HG02870 (cell line): ENCODE results near the gene AK4.

Experiments
- ATAC-seq: cut with Tn5 transposase; IDR thresholded peaks from one replicate; pipeline ENCODE4 v1.9.1; 2021; ENCODE audit warnings: mild to moderate bottlenecking, moderate library complexity; ENCODE audit not compliant: unreplicated experiment

AK4 gene

GRCh38 chr1:65243491-65243890 is 95.5 kb downstream of the AK4 start:
- no peak for ATAC-seq

- ATAC-seq: no peak
Observed at GRCh38 chr1:65245295-65245694, 97.3 kb downstream of the AK4 start.

- no peak for ATAC-seq
Observed at GRCh38 chr1:65247419-65248359, 99.7 kb downstream of the AK4 start.

- no peak for ATAC-seq
Observed at GRCh38 chr1:65250826-65251225, 102.8 kb downstream of the AK4 start.

GRCh38 chr1:65253800-65254319 is 105.9 kb downstream of the AK4 start:
- ATAC-seq: peak; percentile 39

- peak; percentile 94 for ATAC-seq
Observed at GRCh38 chr1:65254320-65255034, 106.5 kb downstream of the AK4 start.

- ATAC-seq: no peak
Observed at GRCh38 chr1:65255035-65255655, 107.1 kb downstream of the AK4 start.

- ATAC-seq: no peak
Observed at GRCh38 chr1:65255656-65256050, 107.7 kb downstream of the AK4 start.

- ATAC-seq: no peak
Observed at GRCh38 chr1:65256860-65257708, 109.1 kb downstream of the AK4 start.

- ATAC-seq: no peak
Observed at GRCh38 chr1:65258106-65258505, 110.1 kb downstream of the AK4 start.

GRCh38 chr1:65259816-65260215 is 111.8 kb downstream of the AK4 start:
- ATAC-seq: no peak

GRCh38 chr1:65260851-65261473 is 113.0 kb downstream of the AK4 start:
- ATAC-seq: peak; percentile 39

GRCh38 chr1:65263286-65263685 is 115.3 kb downstream of the AK4 start:
- no peak for ATAC-seq

GRCh38 chr1:65264197-65264929 is 116.4 kb downstream of the AK4 start:
- no peak for ATAC-seq

- ATAC-seq: no peak
Observed at GRCh38 chr1:65265296-65265650, 117.3 kb downstream of the AK4 start.

- peak; percentile 52 for ATAC-seq
Observed at GRCh38 chr1:65265651-65266351, 117.8 kb downstream of the AK4 start.

GRCh38 chr1:65266476-65266875 is 118.5 kb downstream of the AK4 start:
- ATAC-seq: no peak

GRCh38 chr1:65267271-65267670 is 119.3 kb downstream of the AK4 start:
- ATAC-seq: no peak

- no peak for ATAC-seq
Observed at GRCh38 chr1:65267683-65268082, 119.7 kb downstream of the AK4 start.
